Measurements from ENCODE around the gene TRPV3. TPM values are rescaled to one million over a fixed set of nuclear protein-coding genes. Genes with fewer than 3 reads are reported as not detected.

The TRPV3 gene
- total RNA-seq, 1 donor from 2014 or later = 0.52 TPM

GRCh38 chr17:3511852-3512504 is 45.6 kb downstream of the TRPV3 start:
- Histone ChIP-seq H3K27me3 (ENCODE audit: control insufficient read depth in 3 of 3, insufficient read depth in 3 of 3, low read length in 3 of 3) (no peaks in the 10 kb centered on the region), H3K9me3 (ENCODE audit: control insufficient read depth in 3 of 3, low read length in 3 of 3) (no peaks in the 10 kb centered on the region), H3K4me1 (ENCODE audit: control insufficient read depth in 3 of 3, insufficient read depth in 3 of 3, low read length in 3 of 3) (peaks cover 27 to 34% (median 30%) of the 10 kb centered on the region in 3 donors), H3K27ac (ENCODE audit: low read depth, low read length) (peak overlapping the region; percentile 85), H3K36me3 (ENCODE audit: control insufficient read depth in 3 of 3, insufficient read depth in 3 of 3, low read length in 3 of 3) (peaks cover 0 to 6% (median 2%) of the 10 kb centered on the region in 3 donors), H3K4me3 (ENCODE audit: low read length in 3 of 3) (peak overlapping the region; percentile 57 to 65 (median 65)), H3K9ac (ENCODE audit: low read depth in 1 of 3, low read length in 3 of 3) (peak overlapping the region; percentile 66 to 77 (median 68))

DNA sequence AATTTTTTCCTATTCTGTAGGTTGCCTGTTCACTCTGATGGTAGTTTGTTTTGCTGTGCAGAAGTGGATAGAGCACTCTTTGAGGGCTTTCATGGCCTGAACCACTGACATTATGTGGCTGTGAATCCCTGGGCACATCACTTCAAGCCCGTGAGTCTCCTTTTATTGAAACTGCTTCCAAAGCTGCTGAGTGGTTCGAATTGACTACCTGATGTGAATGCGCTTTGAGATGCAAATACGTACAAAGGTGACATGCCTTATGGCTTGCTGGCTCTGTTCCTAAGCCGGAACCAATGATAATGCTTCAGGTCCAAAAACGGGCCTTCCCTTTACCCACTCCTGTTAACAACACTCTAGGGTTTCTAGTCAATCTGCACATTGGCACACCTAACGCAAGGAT is 47.5 kb downstream of the TRPV3 start:
- H3K27me3 ChIP-seq (ENCODE audit: control insufficient read depth in 3 of 3, insufficient read depth in 3 of 3, low read length in 3 of 3) = no peaks in the 10 kb centered on the region
- H3K9me3 ChIP-seq (ENCODE audit: control insufficient read depth in 3 of 3, low read length in 3 of 3) = no peaks in the 10 kb centered on the region
- no peak overlapping the region for H3K9ac ChIP-seq (ENCODE audit: low read depth in 1 of 3, low read length in 3 of 3)
- peaks cover 0 to 4% (median 2%) of the 10 kb centered on the region in 3 donors for H3K36me3 ChIP-seq (ENCODE audit: control insufficient read depth in 3 of 3, insufficient read depth in 3 of 3, low read length in 3 of 3)
- H3K4me3 ChIP-seq (ENCODE audit: low read length in 3 of 3) = no peak overlapping the region
- peaks cover 27 to 33% (median 30%) of the 10 kb centered on the region in 3 donors for H3K4me1 ChIP-seq (ENCODE audit: control insufficient read depth in 3 of 3, insufficient read depth in 3 of 3, low read length in 3 of 3)
- H3K27ac ChIP-seq (ENCODE audit: low read depth, low read length) = no peak overlapping the region

DNA sequence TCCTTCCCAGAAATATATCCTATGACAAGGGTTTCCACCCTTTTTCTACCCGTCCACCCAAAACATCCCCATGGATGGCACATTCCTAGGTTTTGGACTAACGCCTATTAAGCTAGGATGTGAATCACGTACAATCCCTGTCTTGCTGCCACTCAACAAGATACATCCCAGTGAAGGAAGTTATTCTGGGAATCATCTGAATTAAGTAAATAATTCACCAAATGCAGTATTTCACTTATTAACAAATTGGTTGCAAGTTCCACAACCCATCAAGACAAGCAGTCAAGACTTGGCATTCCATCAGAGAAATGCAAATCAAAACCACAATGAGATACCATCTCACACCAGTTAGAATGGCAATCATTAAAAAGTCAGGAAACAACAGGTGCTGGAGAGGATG is 49.7 kb downstream of the TRPV3 start:
- no peaks in the 10 kb centered on the region for H3K27me3 ChIP-seq (ENCODE audit: control insufficient read depth in 3 of 3, insufficient read depth in 3 of 3, low read length in 3 of 3)
- H3K9me3 ChIP-seq (ENCODE audit: control insufficient read depth in 3 of 3, low read length in 3 of 3) = no peaks in the 10 kb centered on the region
- H3K27ac ChIP-seq (ENCODE audit: low read depth, low read length) = no peak overlapping the region
- no peak overlapping the region for H3K4me3 ChIP-seq (ENCODE audit: low read length in 3 of 3)
- H3K9ac ChIP-seq (ENCODE audit: low read depth in 1 of 3, low read length in 3 of 3) = no peak overlapping the region
- no peaks in the 10 kb centered on the region for H3K36me3 ChIP-seq (ENCODE audit: control insufficient read depth in 3 of 3, insufficient read depth in 3 of 3, low read length in 3 of 3)
- H3K4me1 ChIP-seq (ENCODE audit: control insufficient read depth in 3 of 3, insufficient read depth in 3 of 3, low read length in 3 of 3) = peaks cover 14 to 17% (median 14%) of the 10 kb centered on the region in 3 donors

- Histone ChIP-seq H3K4me1 (ENCODE audit: control insufficient read depth in 3 of 3, insufficient read depth in 3 of 3, low read length in 3 of 3) (peaks cover 9 to 11% (median 10%) of the 10 kb centered on the region in 3 donors), H3K27me3 (ENCODE audit: control insufficient read depth in 3 of 3, insufficient read depth in 3 of 3, low read length in 3 of 3) (no peaks in the 10 kb centered on the region), H3K9me3 (ENCODE audit: control insufficient read depth in 3 of 3, low read length in 3 of 3) (no peaks in the 10 kb centered on the region)
Measured at GRCh38 chr17:3507071-3507470, 50.5 kb downstream of the TRPV3 start.

DNA sequence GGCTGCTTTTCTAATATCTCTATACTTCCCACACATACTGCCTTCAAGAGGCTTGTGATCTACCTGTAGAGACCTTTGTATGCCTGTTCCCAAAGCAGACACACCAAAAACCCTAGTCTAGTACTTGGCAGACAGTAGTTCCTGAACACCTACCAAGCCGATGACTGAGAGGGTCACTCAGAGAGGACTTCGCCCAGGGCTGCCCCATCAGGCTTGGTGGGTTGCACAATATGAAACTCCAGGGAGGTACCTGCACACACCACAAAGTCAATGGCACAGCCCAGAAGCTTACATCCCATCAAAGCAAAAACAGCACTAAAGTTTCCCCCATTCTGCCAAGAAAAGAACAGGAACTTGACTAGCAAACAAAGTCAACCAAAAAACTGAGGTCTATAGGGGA is 51.6 kb downstream of the TRPV3 start:
- Histone ChIP-seq H3K36me3 (ENCODE audit: control insufficient read depth in 3 of 3, insufficient read depth in 3 of 3, low read length in 3 of 3) (no peaks in the 10 kb centered on the region), H3K9me3 (ENCODE audit: control insufficient read depth in 3 of 3, low read length in 3 of 3) (no peaks in the 10 kb centered on the region), H3K4me3 (ENCODE audit: low read length in 3 of 3) (no peak overlapping the region), H3K9ac (ENCODE audit: low read depth in 1 of 3, low read length in 3 of 3) (no peak overlapping the region), H3K4me1 (ENCODE audit: control insufficient read depth in 3 of 3, insufficient read depth in 3 of 3, low read length in 3 of 3) (peaks cover 0 to 3% (median under 1%) of the 10 kb centered on the region in 3 donors), H3K27me3 (ENCODE audit: control insufficient read depth in 3 of 3, insufficient read depth in 3 of 3, low read length in 3 of 3) (no peaks in the 10 kb centered on the region), H3K27ac (ENCODE audit: low read depth, low read length) (no peak overlapping the region)

More at GRCh38 chr17:3507071-3507470, 50.5 kb downstream of the TRPV3 start:
- Histone ChIP-seq H3K4me3 (ENCODE audit: low read length in 3 of 3) (no peak overlapping the region), H3K36me3 (ENCODE audit: control insufficient read depth in 3 of 3, insufficient read depth in 3 of 3, low read length in 3 of 3) (no peaks in the 10 kb centered on the region), H3K9ac (ENCODE audit: low read depth in 1 of 3, low read length in 3 of 3) (no peak overlapping the region), H3K27ac (ENCODE audit: low read depth, low read length) (no peak overlapping the region)

DNA sequence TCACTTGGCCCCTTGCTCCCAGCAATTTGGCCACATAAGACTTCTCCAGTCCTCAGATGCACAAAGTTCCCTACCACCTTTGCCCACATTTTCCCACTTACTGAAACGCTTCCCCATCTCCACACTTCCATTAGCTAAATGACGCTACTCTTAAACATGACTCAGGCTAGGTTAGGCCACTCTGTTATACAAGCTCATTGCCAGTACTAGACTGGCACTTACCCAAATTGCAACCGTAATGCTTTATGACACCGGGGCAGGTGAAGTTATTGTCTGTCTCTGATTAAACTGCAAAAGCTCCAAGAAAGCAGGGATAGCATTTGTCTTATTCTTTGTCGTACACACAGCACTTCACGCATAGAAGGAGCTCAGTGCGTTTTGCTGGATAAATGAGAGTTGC is 52.6 kb downstream of the TRPV3 start:
- no peak overlapping the region for H3K4me3 ChIP-seq (ENCODE audit: low read length in 3 of 3)
- no peaks in the 10 kb centered on the region for H3K27me3 ChIP-seq (ENCODE audit: control insufficient read depth in 3 of 3, insufficient read depth in 3 of 3, low read length in 3 of 3)
- no peaks in the 10 kb centered on the region for H3K4me1 ChIP-seq (ENCODE audit: control insufficient read depth in 3 of 3, insufficient read depth in 3 of 3, low read length in 3 of 3)
- H3K27ac ChIP-seq (ENCODE audit: low read depth, low read length) = no peak overlapping the region
- no peak overlapping the region for H3K9ac ChIP-seq (ENCODE audit: low read depth in 1 of 3, low read length in 3 of 3)
- no peaks in the 10 kb centered on the region for H3K9me3 ChIP-seq (ENCODE audit: control insufficient read depth in 3 of 3, low read length in 3 of 3)
- no peaks in the 10 kb centered on the region for H3K36me3 ChIP-seq (ENCODE audit: control insufficient read depth in 3 of 3, insufficient read depth in 3 of 3, low read length in 3 of 3)

DNA sequence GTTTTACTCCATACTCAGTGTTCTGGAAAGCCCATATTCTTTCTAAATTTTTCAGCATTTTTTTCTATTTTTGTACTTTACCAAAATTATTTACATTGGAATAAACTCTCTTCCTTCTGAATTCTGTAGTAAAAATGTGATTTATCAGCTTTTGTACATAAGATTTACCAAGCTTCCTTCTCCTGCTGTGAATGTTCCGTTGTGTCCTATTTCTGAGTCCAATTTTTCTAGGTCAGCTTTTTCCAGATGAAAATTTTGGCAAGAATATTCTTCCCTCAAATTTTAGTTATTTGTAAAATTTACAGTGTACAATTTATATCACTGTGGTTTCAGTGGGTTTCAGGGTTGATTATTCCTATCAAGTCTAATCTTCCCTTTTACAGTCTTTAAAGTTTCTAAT is 54.3 kb downstream of the TRPV3 start:
- H3K4me3 ChIP-seq (ENCODE audit: low read length in 3 of 3) = no peak overlapping the region
- no peaks in the 10 kb centered on the region for H3K9me3 ChIP-seq (ENCODE audit: control insufficient read depth in 3 of 3, low read length in 3 of 3)
- no peaks in the 10 kb centered on the region for H3K4me1 ChIP-seq (ENCODE audit: control insufficient read depth in 3 of 3, insufficient read depth in 3 of 3, low read length in 3 of 3)
- H3K27ac ChIP-seq (ENCODE audit: low read depth, low read length) = no peak overlapping the region
- H3K36me3 ChIP-seq (ENCODE audit: control insufficient read depth in 3 of 3, insufficient read depth in 3 of 3, low read length in 3 of 3) = peaks cover 0 to 1% (median 0%) of the 10 kb centered on the region in 3 donors
- H3K9ac ChIP-seq (ENCODE audit: low read depth in 1 of 3, low read length in 3 of 3) = no peak overlapping the region
- no peaks in the 10 kb centered on the region for H3K27me3 ChIP-seq (ENCODE audit: control insufficient read depth in 3 of 3, insufficient read depth in 3 of 3, low read length in 3 of 3)

- H3K27ac ChIP-seq (ENCODE audit: low read depth, low read length) = no peak overlapping the region
- H3K4me1 ChIP-seq (ENCODE audit: control insufficient read depth in 3 of 3, insufficient read depth in 3 of 3, low read length in 3 of 3) = no peaks in the 10 kb centered on the region
- no peak overlapping the region for H3K4me3 ChIP-seq (ENCODE audit: low read length in 3 of 3)
- no peaks in the 10 kb centered on the region for H3K27me3 ChIP-seq (ENCODE audit: control insufficient read depth in 3 of 3, insufficient read depth in 3 of 3, low read length in 3 of 3)
- H3K9ac ChIP-seq (ENCODE audit: low read depth in 1 of 3, low read length in 3 of 3) = no peak overlapping the region
- peaks cover 0 to 1% (median 0%) of the 10 kb centered on the region in 3 donors for H3K36me3 ChIP-seq (ENCODE audit: control insufficient read depth in 3 of 3, insufficient read depth in 3 of 3, low read length in 3 of 3)
- no peaks in the 10 kb centered on the region for H3K9me3 ChIP-seq (ENCODE audit: control insufficient read depth in 3 of 3, low read length in 3 of 3)
Measured at GRCh38 chr17:3502466-3502865, 55.1 kb downstream of the TRPV3 start.

GRCh38 chr17:3501344-3501743 is 56.3 kb downstream of the TRPV3 start:
- Histone ChIP-seq H3K36me3 (ENCODE audit: control insufficient read depth in 3 of 3, insufficient read depth in 3 of 3, low read length in 3 of 3) (peaks cover 0 to 1% (median 0%) of the 10 kb centered on the region in 3 donors), H3K9ac (ENCODE audit: low read depth in 1 of 3, low read length in 3 of 3) (no peak overlapping the region), H3K9me3 (ENCODE audit: control insufficient read depth in 3 of 3, low read length in 3 of 3) (no peaks in the 10 kb centered on the region), H3K4me1 (ENCODE audit: control insufficient read depth in 3 of 3, insufficient read depth in 3 of 3, low read length in 3 of 3) (no peaks in the 10 kb centered on the region), H3K27me3 (ENCODE audit: control insufficient read depth in 3 of 3, insufficient read depth in 3 of 3, low read length in 3 of 3) (no peaks in the 10 kb centered on the region), H3K4me3 (ENCODE audit: low read length in 3 of 3) (no peak overlapping the region), H3K27ac (ENCODE audit: low read depth, low read length) (no peak overlapping the region)

GRCh38 chr17:3497101-3497500 is 60.5 kb downstream of the TRPV3 start:
- Histone ChIP-seq H3K9me3 (ENCODE audit: control insufficient read depth in 3 of 3, low read length in 3 of 3) (peaks cover 0 to 2% (median 0%) of the 10 kb centered on the region in 3 donors), H3K4me3 (ENCODE audit: low read length in 3 of 3) (no peak overlapping the region), H3K36me3 (ENCODE audit: control insufficient read depth in 3 of 3, insufficient read depth in 3 of 3, low read length in 3 of 3) (peaks cover 0 to 5% (median 4%) of the 10 kb centered on the region in 3 donors), H3K9ac (ENCODE audit: low read depth in 1 of 3, low read length in 3 of 3) (no peak overlapping the region), H3K4me1 (ENCODE audit: control insufficient read depth in 3 of 3, insufficient read depth in 3 of 3, low read length in 3 of 3) (no peaks in the 10 kb centered on the region), H3K27me3 (ENCODE audit: control insufficient read depth in 3 of 3, insufficient read depth in 3 of 3, low read length in 3 of 3) (no peaks in the 10 kb centered on the region), H3K27ac (ENCODE audit: low read depth, low read length) (no peak overlapping the region)
